Upper lobe of left lung (tissue), 4 donors: ENCODE results near the gene CDH13.

Experiments
- POLR2AphosphoS5 ChIP-seq, 2 donors: sonication (generic); formaldehyde crosslinking; IDR thresholded peaks; one replicate each; pipeline ENCODE4 v1.5.1; 2017; ENCODE audit warnings: antibody characterized with exemption in 2 of 2
- TF ChIP-seq, protein P1 (sequence below), 6 experiments: fragments of 450-650 bp in 4 of 6; fragments of 200-600 bp in 2 of 6; sonication (generic) in 2 of 6; IDR thresholded peaks; one replicate each; pipeline ENCODE4 v1.5.1; 2016 to 2019; ENCODE audit warnings: antibody characterized with exemption in 6 of 6

DNA sequence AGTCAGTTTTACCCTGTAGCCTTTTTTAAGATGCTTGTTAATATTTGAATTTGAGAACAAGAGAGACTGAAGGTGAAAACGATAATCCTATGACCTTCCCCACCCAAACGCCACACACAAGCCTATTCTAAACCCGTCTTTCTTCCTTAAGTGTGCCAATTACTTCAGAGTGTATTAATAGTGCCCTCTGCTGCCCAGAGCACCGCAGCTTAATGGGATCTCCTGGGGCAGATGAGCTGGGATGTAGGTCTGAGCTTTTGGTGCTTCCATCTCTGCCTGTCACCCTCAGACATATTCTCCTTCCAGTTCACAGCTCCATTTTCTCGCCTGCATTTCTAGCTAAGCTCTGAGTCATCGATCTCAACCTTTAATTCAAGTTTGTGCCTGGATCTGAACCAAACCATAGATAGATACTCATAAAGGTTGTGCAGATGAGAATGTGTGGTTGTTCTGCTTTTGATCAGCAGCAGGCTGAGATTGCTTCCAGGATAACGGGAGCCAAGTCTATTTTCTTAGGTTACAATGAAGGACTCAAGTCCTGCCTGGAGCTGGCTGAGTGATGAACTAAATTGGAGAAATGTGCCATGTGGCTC lies 46.4 kb upstream of the CDH13 start:
- TF ChIP-seq, protein P1, sequence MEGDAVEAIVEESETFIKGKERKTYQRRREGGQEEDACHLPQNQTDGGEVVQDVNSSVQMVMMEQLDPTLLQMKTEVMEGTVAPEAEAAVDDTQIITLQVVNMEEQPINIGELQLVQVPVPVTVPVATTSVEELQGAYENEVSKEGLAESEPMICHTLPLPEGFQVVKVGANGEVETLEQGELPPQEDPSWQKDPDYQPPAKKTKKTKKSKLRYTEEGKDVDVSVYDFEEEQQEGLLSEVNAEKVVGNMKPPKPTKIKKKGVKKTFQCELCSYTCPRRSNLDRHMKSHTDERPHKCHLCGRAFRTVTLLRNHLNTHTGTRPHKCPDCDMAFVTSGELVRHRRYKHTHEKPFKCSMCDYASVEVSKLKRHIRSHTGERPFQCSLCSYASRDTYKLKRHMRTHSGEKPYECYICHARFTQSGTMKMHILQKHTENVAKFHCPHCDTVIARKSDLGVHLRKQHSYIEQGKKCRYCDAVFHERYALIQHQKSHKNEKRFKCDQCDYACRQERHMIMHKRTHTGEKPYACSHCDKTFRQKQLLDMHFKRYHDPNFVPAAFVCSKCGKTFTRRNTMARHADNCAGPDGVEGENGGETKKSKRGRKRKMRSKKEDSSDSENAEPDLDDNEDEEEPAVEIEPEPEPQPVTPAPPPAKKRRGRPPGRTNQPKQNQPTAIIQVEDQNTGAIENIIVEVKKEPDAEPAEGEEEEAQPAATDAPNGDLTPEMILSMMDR (IDR thresholded peaks at IDR 0.05): peak in 4 of 6 experiments; percentile 17 to 33 (median 28)
- TF ChIP-seq POLR2AphosphoS5 (IDR thresholded peaks at IDR 0.05): no peak
